Neural cell (in vitro differentiated cells): ENCODE data around the gene SNX27. TPM values are rescaled to one million over a fixed set of nuclear protein-coding genes. Genes with fewer than 3 reads are reported as not detected.

Source experiments
- H2AFZ ChIP-seq: fragments of 200-600, 300-800 bp; sonication (generic), shearing (Covaris generic); 2 replicates; pipeline ENCODE4 v1.6.0; 2014; ENCODE audit warnings: low read depth, mild to moderate bottlenecking, antibody characterized with exemption, low read length, moderate library complexity
- H3F3A ChIP-seq: fragments of 200-600 bp; shearing (Covaris generic); 2 replicates; pipeline ENCODE4 v1.6.1; 2016; ENCODE audit warnings: mild to moderate bottlenecking, moderate library complexity, mixed read lengths, antibody characterized with exemption, low read length; ENCODE audit not compliant: insufficient read depth, poor library complexity, severe bottlenecking
- H3K27ac ChIP-seq: fragments of 200-600, 300-800 bp; sonication (generic), shearing (Covaris generic); 2 replicates; pipeline ENCODE4 v1.5.1; 2014; ENCODE audit warnings: mild to moderate bottlenecking, low read length, moderate library complexity
- H3K27me3 ChIP-seq: fragments of 300-800, 200-600 bp; sonication (generic), shearing (Covaris generic); 2 replicates; pipeline ENCODE4 v1.6.0; 2014; ENCODE audit warnings: mild to moderate bottlenecking, low read depth, low read length, moderate library complexity; ENCODE audit not compliant: insufficient read depth
- H3K36me3 ChIP-seq: fragments of 300-800, 200-600 bp; sonication (generic), shearing (Covaris generic); 2 replicates; pipeline ENCODE4 v1.5.1; 2014; ENCODE audit warnings: mild to moderate bottlenecking, antibody characterized with exemption, low read length, moderate library complexity; ENCODE audit not compliant: insufficient read depth
- H3K4me2 ChIP-seq: fragments of 300-800, 200-600 bp; sonication (generic), shearing (Covaris generic); 2 replicates; pipeline ENCODE4 v1.6.0; 2014; ENCODE audit warnings: mild to moderate bottlenecking, low read length
- H3K4me3 ChIP-seq: fragments of 300-800, 200-600 bp; sonication (generic), shearing (Covaris generic); 2 replicates; pipeline ENCODE4 v1.5.1; 2014; ENCODE audit warnings: mild to moderate bottlenecking, low read length, moderate library complexity
- H3K79me2 ChIP-seq: fragments of 200-600 bp; shearing (Covaris generic); replicated peaks from 2 replicates; pipeline ENCODE4 v1.6.0; 2014; ENCODE audit warnings: mild to moderate bottlenecking, low read length, moderate library complexity; ENCODE audit not compliant: insufficient read depth
- H3K9ac ChIP-seq: fragments of 300-800, 200-600 bp; sonication (generic), shearing (Covaris generic); 2 replicates; pipeline ENCODE4 v1.6.1; 2016; ENCODE audit warnings: mild to moderate bottlenecking, low read length, mixed read lengths
- H3K9me2 ChIP-seq: fragments of 200-600 bp; shearing (Covaris generic); 2 replicates; pipeline ENCODE4 v1.6.1; 2016; ENCODE audit warnings: mild to moderate bottlenecking, low read length, mixed read lengths; ENCODE audit not compliant: insufficient read depth
- H3K9me3 ChIP-seq: fragments of 200-600, 300-800 bp; sonication (generic), shearing (Covaris generic); 2 replicates; pipeline ENCODE4 v1.6.1; 2016; ENCODE audit warnings: mild to moderate bottlenecking, mixed run types, low read length, moderate library complexity, mixed read lengths
- H4K20me1 ChIP-seq: fragments of 200-600 bp; shearing (Covaris generic); 2 replicates; pipeline ENCODE4 v1.6.1; 2016; ENCODE audit warnings: mild to moderate bottlenecking, mixed run types; ENCODE audit not compliant: insufficient read depth
- EP300 ChIP-seq: fragments of 450-650 bp; conservative IDR thresholded peaks from 2 replicates; pipeline ENCODE4 v1.6.1; 2014; ENCODE audit warnings: antibody characterized with exemption, mild to moderate bottlenecking, moderate library complexity; ENCODE audit not compliant: poor library complexity, severe bottlenecking
- EZH2 ChIP-seq: fragments of 200-600, 300-800 bp; shearing (Covaris generic), sonication (generic); IDR thresholded peaks from 2 replicates; pipeline ENCODE4 v1.6.1; 2014; ENCODE audit warnings: antibody characterized with exemption, low read length, borderline replicate concordance, mild to moderate bottlenecking; ENCODE audit not compliant: insufficient read depth, poor library complexity, severe bottlenecking
- MXI1 ChIP-seq: fragments of 450-650 bp; conservative IDR thresholded peaks from 2 replicates; pipeline ENCODE4 v1.6.1; 2014; ENCODE audit warnings: antibody characterized with exemption, mild to moderate bottlenecking; ENCODE audit not compliant: poor library complexity, severe bottlenecking
- POLR2AphosphoS5 ChIP-seq: IDR thresholded peaks from 2 replicates; pipeline ENCODE4 v1.6.1; 2012
- RAD21 ChIP-seq: fragments of 450-650 bp; conservative IDR thresholded peaks from 2 replicates; pipeline ENCODE4 v1.6.1; 2014; ENCODE audit warnings: antibody characterized with exemption, mild to moderate bottlenecking, moderate library complexity
- SMC3 ChIP-seq: fragments of 450-650 bp; conservative IDR thresholded peaks from 2 replicates; pipeline ENCODE4 v1.6.1; 2014; ENCODE audit warnings: antibody characterized with exemption, mild to moderate bottlenecking, moderate library complexity; ENCODE audit not compliant: poor library complexity
- TAF1 ChIP-seq: IDR thresholded peaks from 2 replicates; pipeline ENCODE4 v1.6.1; 2012; ENCODE audit warnings: low read depth
- polyA plus RNA-seq: library from polyadenylated mRNA; depleted of rRNA; stranded (reverse); fragments of >200 nt; gene quantifications from 2 replicates; pipeline ENCODE4 v1.2.3, GENCODE V29; 2014
- TF ChIP-seq, protein P1 (sequence below): fragments of 450-650 bp; IDR thresholded peaks from 2 replicates; pipeline ENCODE4 v1.5.1; 2014; ENCODE audit warnings: antibody characterized with exemption, mild to moderate bottlenecking, moderate library complexity; ENCODE audit not compliant: poor library complexity, severe bottlenecking
- TF ChIP-seq, protein P2 (sequence below): IDR thresholded peaks from 2 replicates; pipeline ENCODE4 v1.6.1; 2012; ENCODE audit warnings: borderline replicate concordance

The SNX27 gene
- polyA plus RNA-seq, 1 donor from 2014 or later: 30.2 TPM

DNA sequence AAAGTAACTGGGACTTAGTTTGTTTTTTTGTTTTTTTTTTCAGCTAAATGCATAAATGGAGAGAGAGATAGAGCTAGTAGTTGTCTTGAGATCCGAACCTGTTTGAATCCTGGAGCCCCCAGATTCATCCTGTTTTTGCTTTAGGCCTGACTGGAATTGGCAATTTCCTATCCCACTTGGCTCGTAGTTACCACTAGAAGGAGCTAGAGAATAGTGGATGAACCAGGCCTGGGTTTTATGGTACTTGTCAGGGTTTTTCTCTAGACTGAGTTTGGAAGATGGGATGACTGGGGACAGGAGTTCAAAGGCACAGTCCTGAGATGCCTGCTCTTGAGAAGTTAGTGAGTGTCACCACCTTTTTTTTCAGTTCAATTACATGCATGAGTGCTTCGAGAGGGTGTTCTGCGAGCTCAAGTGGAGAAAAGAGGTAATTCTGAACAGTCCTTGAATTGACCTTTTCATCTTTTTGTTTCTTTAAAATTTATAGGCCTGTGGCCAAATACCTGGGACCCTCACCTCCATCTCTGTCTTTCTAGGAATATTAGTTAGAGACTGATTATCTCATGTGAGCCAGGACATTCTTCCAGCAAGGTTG, 81.3 kb downstream of the SNX27 start:
- Histone ChIP-seq H3K27ac (no peak overlapping the region), H3F3A (no peaks in the 10 kb centered on the region), H3K4me2 (no peak overlapping the region), H3K79me2 (no peaks in the 10 kb centered on the region), H2AFZ (no peak overlapping the region), H3K27me3 (no peaks in the 10 kb centered on the region), H3K9me3 (no peaks in the 10 kb centered on the region), H3K9ac (no peak overlapping the region), H3K9me2 (no peaks in the 10 kb centered on the region), H4K20me1 (no peaks in the 10 kb centered on the region), H3K4me3 (no peak overlapping the region), H3K36me3 (no peaks in the 10 kb centered on the region)
- TF ChIP-seq, protein P1, sequence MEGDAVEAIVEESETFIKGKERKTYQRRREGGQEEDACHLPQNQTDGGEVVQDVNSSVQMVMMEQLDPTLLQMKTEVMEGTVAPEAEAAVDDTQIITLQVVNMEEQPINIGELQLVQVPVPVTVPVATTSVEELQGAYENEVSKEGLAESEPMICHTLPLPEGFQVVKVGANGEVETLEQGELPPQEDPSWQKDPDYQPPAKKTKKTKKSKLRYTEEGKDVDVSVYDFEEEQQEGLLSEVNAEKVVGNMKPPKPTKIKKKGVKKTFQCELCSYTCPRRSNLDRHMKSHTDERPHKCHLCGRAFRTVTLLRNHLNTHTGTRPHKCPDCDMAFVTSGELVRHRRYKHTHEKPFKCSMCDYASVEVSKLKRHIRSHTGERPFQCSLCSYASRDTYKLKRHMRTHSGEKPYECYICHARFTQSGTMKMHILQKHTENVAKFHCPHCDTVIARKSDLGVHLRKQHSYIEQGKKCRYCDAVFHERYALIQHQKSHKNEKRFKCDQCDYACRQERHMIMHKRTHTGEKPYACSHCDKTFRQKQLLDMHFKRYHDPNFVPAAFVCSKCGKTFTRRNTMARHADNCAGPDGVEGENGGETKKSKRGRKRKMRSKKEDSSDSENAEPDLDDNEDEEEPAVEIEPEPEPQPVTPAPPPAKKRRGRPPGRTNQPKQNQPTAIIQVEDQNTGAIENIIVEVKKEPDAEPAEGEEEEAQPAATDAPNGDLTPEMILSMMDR: peak; percentile 84
- no peak for TF ChIP-seq MXI1
- TF ChIP-seq, protein P2, sequence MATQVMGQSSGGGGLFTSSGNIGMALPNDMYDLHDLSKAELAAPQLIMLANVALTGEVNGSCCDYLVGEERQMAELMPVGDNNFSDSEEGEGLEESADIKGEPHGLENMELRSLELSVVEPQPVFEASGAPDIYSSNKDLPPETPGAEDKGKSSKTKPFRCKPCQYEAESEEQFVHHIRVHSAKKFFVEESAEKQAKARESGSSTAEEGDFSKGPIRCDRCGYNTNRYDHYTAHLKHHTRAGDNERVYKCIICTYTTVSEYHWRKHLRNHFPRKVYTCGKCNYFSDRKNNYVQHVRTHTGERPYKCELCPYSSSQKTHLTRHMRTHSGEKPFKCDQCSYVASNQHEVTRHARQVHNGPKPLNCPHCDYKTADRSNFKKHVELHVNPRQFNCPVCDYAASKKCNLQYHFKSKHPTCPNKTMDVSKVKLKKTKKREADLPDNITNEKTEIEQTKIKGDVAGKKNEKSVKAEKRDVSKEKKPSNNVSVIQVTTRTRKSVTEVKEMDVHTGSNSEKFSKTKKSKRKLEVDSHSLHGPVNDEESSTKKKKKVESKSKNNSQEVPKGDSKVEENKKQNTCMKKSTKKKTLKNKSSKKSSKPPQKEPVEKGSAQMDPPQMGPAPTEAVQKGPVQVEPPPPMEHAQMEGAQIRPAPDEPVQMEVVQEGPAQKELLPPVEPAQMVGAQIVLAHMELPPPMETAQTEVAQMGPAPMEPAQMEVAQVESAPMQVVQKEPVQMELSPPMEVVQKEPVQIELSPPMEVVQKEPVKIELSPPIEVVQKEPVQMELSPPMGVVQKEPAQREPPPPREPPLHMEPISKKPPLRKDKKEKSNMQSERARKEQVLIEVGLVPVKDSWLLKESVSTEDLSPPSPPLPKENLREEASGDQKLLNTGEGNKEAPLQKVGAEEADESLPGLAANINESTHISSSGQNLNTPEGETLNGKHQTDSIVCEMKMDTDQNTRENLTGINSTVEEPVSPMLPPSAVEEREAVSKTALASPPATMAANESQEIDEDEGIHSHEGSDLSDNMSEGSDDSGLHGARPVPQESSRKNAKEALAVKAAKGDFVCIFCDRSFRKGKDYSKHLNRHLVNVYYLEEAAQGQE: no peak
- peak; percentile 90 for TF ChIP-seq SMC3
- no peak for TF ChIP-seq EP300
- peak; percentile 88 for TF ChIP-seq RAD21

DNA sequence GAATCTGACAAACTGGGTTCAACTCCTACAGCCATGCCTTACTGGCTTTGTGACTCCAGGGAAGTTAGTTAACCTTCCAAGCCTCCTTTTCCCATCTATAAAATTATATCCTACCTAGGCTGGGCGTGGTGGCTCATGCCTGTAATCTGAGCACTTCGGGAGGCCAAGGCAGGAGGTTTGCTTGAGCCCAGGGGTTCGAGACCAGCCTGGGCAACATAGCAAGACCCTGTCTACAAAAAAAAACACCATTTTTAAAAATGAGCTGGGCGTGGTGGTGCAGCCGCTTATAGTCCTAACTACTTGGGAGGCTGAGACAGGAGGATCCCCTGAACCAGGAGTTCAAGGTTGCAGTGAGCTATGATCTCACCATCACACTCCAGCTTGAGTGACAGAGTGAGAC, 89.7 kb downstream of the SNX27 start:
- no peak overlapping the region for H2AFZ ChIP-seq
- no peak overlapping the region for H3K9ac ChIP-seq
- H3K9me2 ChIP-seq: no peaks in the 10 kb centered on the region
- no peak overlapping the region for H3K4me2 ChIP-seq
- H3K27ac ChIP-seq: no peak overlapping the region
- H3K9me3 ChIP-seq: no peaks in the 10 kb centered on the region
- H3K27me3 ChIP-seq: no peaks in the 10 kb centered on the region
- H3K36me3 ChIP-seq: peaks cover 7% of the 10 kb centered on the region
- no peak overlapping the region for H3K4me3 ChIP-seq
- no peaks in the 10 kb centered on the region for H4K20me1 ChIP-seq
- TF ChIP-seq TAF1 (no peak), MXI1 (no peak), EP300 (no peak), SMC3 (no peak), POLR2AphosphoS5 (no peak), EZH2 (no peak), RAD21 (no peak)
- TF ChIP-seq, protein P1: no peak
- TF ChIP-seq, protein P2: no peak
- peaks cover 8% of the 10 kb centered on the region for H3F3A ChIP-seq
- H3K79me2 ChIP-seq: no peaks in the 10 kb centered on the region
